Limb (tissue), 2 donors: ENCODE results near the gene ST3GAL2.
"Not testable (repeated sequence)": the region's sequence is repeated elsewhere in the genome, so short reads cannot be mapped to it uniquely, and the experiment has no call there.

Experiments used
- DNase-seq, 2 donors: peaks; one replicate each; pipeline ENCODE4 v3.0.0-alpha.2; 2016; ENCODE audit errors: extremely low spot score in 2 of 2

The ST3GAL2 gene

GRCh38 chr16:70337814-70338213 is 101.1 kb downstream of the ST3GAL2 start:
- DNase-seq: no peak

- DNase-seq: not testable (repeated sequence)
Measured at GRCh38 chr16:70332728-70333127, 106.2 kb downstream of the ST3GAL2 start.

- no peak for DNase-seq
Measured at GRCh38 chr16:70331588-70332358, 107.1 kb downstream of the ST3GAL2 start.

- DNase-seq: no peak
Measured at GRCh38 chr16:70331091-70331490, 107.8 kb downstream of the ST3GAL2 start.
